Measurements from ENCODE around the gene PAK6. TPM values are rescaled to one million over a fixed set of nuclear protein-coding genes. Genes with fewer than 3 reads are reported as not detected.

The PAK6 gene
- total and polyA plus RNA-seq, 9 of the 15 experiments (the other 6 are each of a cell fraction or from before 2014, with no cell fraction given): 0.03 to 0.74 (median 0.16) TPM; not detected in 2

DNA sequence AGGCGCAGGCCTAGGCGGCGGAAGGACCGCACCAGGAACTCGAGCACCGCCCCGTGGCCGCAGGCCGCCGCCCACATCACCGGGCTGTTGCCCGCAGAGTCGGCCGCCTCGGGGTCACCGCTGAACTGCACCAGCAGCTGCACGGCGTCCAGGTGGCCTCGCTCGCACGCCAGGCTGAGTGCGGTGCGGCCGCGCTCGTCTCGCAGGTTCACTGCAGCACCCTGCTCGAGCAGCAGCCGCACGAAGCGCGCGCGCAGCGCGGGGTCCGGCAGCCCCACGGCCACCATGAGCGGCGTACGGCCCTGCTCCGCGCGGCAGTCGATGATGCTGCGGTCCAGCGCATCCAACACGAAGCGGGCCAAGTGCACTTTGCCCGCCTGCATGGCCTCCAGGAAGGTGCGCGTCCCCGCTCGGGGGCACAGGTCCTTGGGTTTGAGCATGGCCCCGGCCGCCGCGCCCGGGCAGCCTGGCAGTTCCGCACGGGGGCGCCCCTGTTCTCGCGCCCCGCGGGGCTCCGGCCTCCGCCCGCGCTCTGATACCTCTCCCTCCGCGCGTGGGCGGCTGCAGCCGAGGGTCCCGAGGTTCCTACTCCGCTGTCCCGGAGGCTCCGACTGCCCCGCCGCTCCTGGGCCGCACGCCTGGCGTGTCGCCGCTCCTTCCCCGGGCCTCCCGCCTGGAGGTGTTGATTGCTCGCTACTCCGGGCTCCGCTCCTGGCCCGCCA is 43.4 kb downstream of the PAK6 start (continued):
- TF ChIP-seq CTCF (IDR thresholded peaks at IDR 0.05 in 2 of 3, conservative IDR thresholded peaks at IDR 0.05 in 1 of 3; ENCODE audit: insufficient read depth in 2 of 3, low read depth in 1 of 3, low read length in 3 of 3) (peak; percentile 53 to 68 (median 55); a peak in 5 of 6 replicates), TBP (optimal IDR thresholded peaks at IDR 0.05; ENCODE audit: low read depth, low read length) (no peak), TEAD2 (tag; IDR thresholded peaks at IDR 0.05) (no peak), ZNF133 (CRISPR knock-in tag; IDR thresholded peaks at IDR 0.05) (no peak), RBM17 (IDR thresholded peaks at IDR 0.05; ENCODE audit: borderline replicate concordance, low read depth, low read length) (no peak), CREB5 (CRISPR knock-in tag; IDR thresholded peaks at IDR 0.05) (no peak), ETS2 (tag; IDR thresholded peaks at IDR 0.05; ENCODE audit: borderline replicate concordance, poor library complexity, severe bottlenecking) (no peak), STAG1 (CRISPR knock-in tag; IDR thresholded peaks at IDR 0.05; ENCODE audit: borderline replicate concordance) (peak; percentile 63), HNRNPL (IDR thresholded peaks at IDR 0.05; ENCODE audit: low read depth, low read length) (peak; percentile 97), SREBF2 (CRISPR knock-in tag; IDR thresholded peaks at IDR 0.05) (no peak), ZNF23 (CRISPR knock-in tag; IDR thresholded peaks at IDR 0.05) (no peak), SMAD4 (CRISPR knock-in tag; conservative IDR thresholded peaks at IDR 0.05) (no peak; the same call in none of the 2 replicates), KLF16 (IDR thresholded peaks at IDR 0.05) (no peak), MTF1 (CRISPR knock-in tag; IDR thresholded peaks at IDR 0.05; ENCODE audit: borderline replicate concordance) (no peak), CAMTA2 (CRISPR knock-in tag; conservative IDR thresholded peaks at IDR 0.05) (no peak), ZNF696 (CRISPR knock-in tag; conservative IDR thresholded peaks at IDR 0.05) (no peak), ZNF311 (CRISPR knock-in tag; IDR thresholded peaks at IDR 0.05) (no peak), GATAD2A (IDR thresholded peaks at IDR 0.05) (no peak)
- TF ChIP-seq, protein P1, sequence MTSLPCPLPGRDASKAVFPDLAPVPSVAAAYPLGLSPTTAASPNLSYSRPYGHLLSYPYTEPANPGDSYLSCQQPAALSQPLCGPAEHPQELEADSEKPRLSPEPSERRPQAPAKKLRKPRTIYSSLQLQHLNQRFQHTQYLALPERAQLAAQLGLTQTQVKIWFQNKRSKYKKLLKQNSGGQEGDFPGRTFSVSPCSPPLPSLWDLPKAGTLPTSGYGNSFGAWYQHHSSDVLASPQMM (CRISPR knock-in tag; IDR thresholded peaks at IDR 0.05): no peak
- TF ChIP-seq, protein P2, sequence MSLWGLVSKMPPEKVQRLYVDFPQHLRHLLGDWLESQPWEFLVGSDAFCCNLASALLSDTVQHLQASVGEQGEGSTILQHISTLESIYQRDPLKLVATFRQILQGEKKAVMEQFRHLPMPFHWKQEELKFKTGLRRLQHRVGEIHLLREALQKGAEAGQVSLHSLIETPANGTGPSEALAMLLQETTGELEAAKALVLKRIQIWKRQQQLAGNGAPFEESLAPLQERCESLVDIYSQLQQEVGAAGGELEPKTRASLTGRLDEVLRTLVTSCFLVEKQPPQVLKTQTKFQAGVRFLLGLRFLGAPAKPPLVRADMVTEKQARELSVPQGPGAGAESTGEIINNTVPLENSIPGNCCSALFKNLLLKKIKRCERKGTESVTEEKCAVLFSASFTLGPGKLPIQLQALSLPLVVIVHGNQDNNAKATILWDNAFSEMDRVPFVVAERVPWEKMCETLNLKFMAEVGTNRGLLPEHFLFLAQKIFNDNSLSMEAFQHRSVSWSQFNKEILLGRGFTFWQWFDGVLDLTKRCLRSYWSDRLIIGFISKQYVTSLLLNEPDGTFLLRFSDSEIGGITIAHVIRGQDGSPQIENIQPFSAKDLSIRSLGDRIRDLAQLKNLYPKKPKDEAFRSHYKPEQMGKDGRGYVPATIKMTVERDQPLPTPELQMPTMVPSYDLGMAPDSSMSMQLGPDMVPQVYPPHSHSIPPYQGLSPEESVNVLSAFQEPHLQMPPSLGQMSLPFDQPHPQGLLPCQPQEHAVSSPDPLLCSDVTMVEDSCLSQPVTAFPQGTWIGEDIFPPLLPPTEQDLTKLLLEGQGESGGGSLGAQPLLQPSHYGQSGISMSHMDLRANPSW (CRISPR knock-in tag; IDR thresholded peaks at IDR 0.05): 0 out of 2 replicates have a peak, but pooled peaks have one; percentile 64
- TF ChIP-seq, protein P3, sequence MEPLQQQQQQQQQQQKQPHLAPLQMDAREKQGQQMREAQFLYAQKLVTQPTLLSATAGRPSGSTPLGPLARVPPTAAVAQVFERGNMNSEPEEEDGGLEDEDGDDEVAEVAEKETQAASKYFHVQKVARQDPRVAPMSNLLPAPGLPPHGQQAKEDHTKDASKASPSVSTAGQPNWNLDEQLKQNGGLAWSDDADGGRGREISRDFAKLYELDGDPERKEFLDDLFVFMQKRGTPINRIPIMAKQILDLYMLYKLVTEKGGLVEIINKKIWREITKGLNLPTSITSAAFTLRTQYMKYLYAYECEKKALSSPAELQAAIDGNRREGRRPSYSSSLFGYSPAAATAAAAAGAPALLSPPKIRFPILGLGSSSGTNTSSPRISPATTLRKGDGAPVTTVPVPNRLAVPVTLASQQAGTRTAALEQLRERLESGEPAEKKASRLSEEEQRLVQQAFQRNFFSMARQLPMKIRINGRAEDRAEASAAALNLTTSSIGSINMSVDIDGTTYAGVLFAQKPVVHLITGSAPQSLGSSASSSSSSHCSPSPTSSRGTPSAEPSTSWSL (CRISPR knock-in tag; IDR thresholded peaks at IDR 0.05; ENCODE audit: borderline replicate concordance): no peak

Data from K562 (cell line).